GM12801 (cell line): ENCODE measurements around the gene SPATS2.

Experiments used
- CTCF ChIP-seq: IDR thresholded peaks from one replicate; pipeline ENCODE4 v1.5.1; 2011; ENCODE audit warnings: control low read depth; ENCODE audit not compliant: insufficient read length; ENCODE audit errors: extremely low read depth

The SPATS2 gene

GRCh38 chr12:49365542-49365941, 1.7 kb upstream of the SPATS2 start:
- no peak for TF ChIP-seq CTCF

- TF ChIP-seq CTCF: no peak
Observed at GRCh38 chr12:49366096-49366651, 1.1 kb upstream of the SPATS2 start.

- TF ChIP-seq CTCF: no peak
Observed at GRCh38 chr12:49366652-49367380, 446 bp upstream of the SPATS2 start.

- no peak for TF ChIP-seq CTCF
Observed at GRCh38 chr12:49368240-49368600, 958 bp downstream of the SPATS2 start.

- no peak for TF ChIP-seq CTCF
Observed at GRCh38 chr12:49369411-49370145, 2.3 kb downstream of the SPATS2 start.

DNA sequence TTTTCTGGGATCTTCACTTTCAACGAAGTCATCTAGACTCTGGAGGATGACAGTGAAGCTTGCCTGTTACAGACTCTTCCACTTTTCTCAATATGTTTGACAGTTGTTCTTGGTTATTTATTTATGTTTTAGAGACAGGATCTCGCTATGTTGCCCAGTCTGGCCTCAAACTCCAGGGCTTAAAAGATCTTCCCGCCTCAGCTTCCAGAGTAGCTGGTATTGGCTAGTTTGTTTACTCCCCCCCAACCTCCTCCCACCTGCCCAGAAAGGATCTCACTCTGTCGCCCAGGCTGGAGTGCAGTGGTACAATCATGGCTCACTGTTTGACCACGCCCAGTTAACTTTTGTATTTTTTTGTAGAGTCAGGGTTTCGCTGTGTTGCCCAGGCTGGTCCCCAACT, 3.3 kb downstream of the SPATS2 start:
- no peak for TF ChIP-seq CTCF

GRCh38 chr12:49375406-49375805, 8.1 kb downstream of the SPATS2 start:
- no peak for TF ChIP-seq CTCF
